OCI-LY1 (cell line): ENCODE measurements around the gene EXOSC7.

Source experiments
- H2AFZ ChIP-seq: fragments of 200-600 bp; sonication (generic), shearing (Covaris generic); 2 replicates; pipeline ENCODE4 v1.6.0; 2014; ENCODE audit warnings: antibody characterized with exemption, mild to moderate bottlenecking, low read length
- H3F3A ChIP-seq: fragments of 200-600 bp; sonication (generic), shearing (Covaris generic); 2 replicates; pipeline ENCODE4 v1.6.0; 2014; ENCODE audit warnings: mild to moderate bottlenecking, antibody characterized with exemption, low read length, moderate library complexity; ENCODE audit not compliant: insufficient read depth
- H3K27ac ChIP-seq: fragments of 200-600 bp; sonication (generic); 2 replicates; pipeline ENCODE4 v1.5.1; 2014; ENCODE audit warnings: low read length, mixed run types, mild to moderate bottlenecking, low read depth; ENCODE audit not compliant: poor library complexity, severe bottlenecking
- H3K27me3 ChIP-seq: fragments of 200-600 bp; sonication (generic); 2 replicates; pipeline ENCODE4 v1.6.0; 2014; ENCODE audit warnings: antibody characterized with exemption, mild to moderate bottlenecking, low read length, moderate library complexity; ENCODE audit not compliant: insufficient read depth
- H3K36me3 ChIP-seq: fragments of 200-600 bp; sonication (generic); 2 replicates; pipeline ENCODE4 v1.6.1; 2014; ENCODE audit warnings: mild to moderate bottlenecking, antibody characterized with exemption, low read length, moderate library complexity, mixed read lengths; ENCODE audit not compliant: insufficient read depth
- H3K4me1 ChIP-seq: fragments of 200-600 bp; sonication (generic); 2 replicates; pipeline ENCODE4 v1.5.1; 2014; ENCODE audit warnings: mild to moderate bottlenecking, low read length, moderate library complexity; ENCODE audit not compliant: insufficient read depth, severe bottlenecking
- H3K4me2 ChIP-seq: fragments of 200-600 bp; sonication (generic), shearing (Covaris generic); 2 replicates; pipeline ENCODE4 v1.6.1; 2014; ENCODE audit warnings: low read length
- H3K4me3 ChIP-seq: fragments of 200-600 bp; sonication (generic); 2 replicates; pipeline ENCODE4 v1.5.1; 2014; ENCODE audit warnings: low read length, low read depth, mild to moderate bottlenecking, mixed read lengths; ENCODE audit not compliant: poor library complexity, severe bottlenecking
- H3K79me2 ChIP-seq: fragments of 200-600 bp; shearing (Covaris generic); 2 replicates; pipeline ENCODE4 v1.6.1; 2016; ENCODE audit warnings: mixed run types, low read length, mixed read lengths; ENCODE audit not compliant: insufficient read depth
- H3K9ac ChIP-seq: fragments of 200-600 bp; sonication (generic), shearing (Covaris generic); 2 replicates; pipeline ENCODE4 v1.6.1; 2014; ENCODE audit warnings: mild to moderate bottlenecking, low read length, mixed read lengths
- H3K9me2 ChIP-seq: fragments of 200-600 bp; sonication (generic), shearing (Covaris generic); 2 replicates; pipeline ENCODE4 v1.6.1; 2014; ENCODE audit warnings: low read depth, mild to moderate bottlenecking, low read length, mixed read lengths
- H3K9me3 ChIP-seq: fragments of 200-600 bp; shearing (Covaris generic); 2 replicates; pipeline ENCODE4 v1.6.1; 2014; ENCODE audit warnings: low read length, mixed read lengths
- H4K20me1 ChIP-seq: fragments of 200-600 bp; sonication (generic), shearing (Covaris generic); 2 replicates; pipeline ENCODE4 v1.6.0; 2016; ENCODE audit warnings: mild to moderate bottlenecking, low read length; ENCODE audit not compliant: insufficient read depth
- CTCF ChIP-seq: fragments of 200-600 bp; sonication (generic), shearing (Covaris generic); IDR thresholded peaks from 2 replicates; pipeline ENCODE4 v1.5.1; 2017; ENCODE audit warnings: mild to moderate bottlenecking, antibody characterized with exemption, low read length, moderate library complexity, mixed read lengths
- EZH2 ChIP-seq: fragments of 200-600 bp; sonication (generic), shearing (Covaris generic); IDR thresholded peaks from 2 replicates; pipeline ENCODE4 v1.8.0; 2017; ENCODE audit warnings: borderline replicate concordance, mixed run types, mild to moderate bottlenecking, antibody characterized with exemption, low read length, moderate library complexity, mixed read lengths

EXOSC7 gene

GRCh38 chr3:44996556-44996969 lies 20.5 kb downstream of the EXOSC7 start:
- no peaks in the 10 kb centered on the region for H3K4me1 ChIP-seq
- H3K9ac ChIP-seq: no peak overlapping the region
- H3K27me3 ChIP-seq: no peaks in the 10 kb centered on the region
- H2AFZ ChIP-seq: no peak overlapping the region
- no peaks in the 10 kb centered on the region for H3K79me2 ChIP-seq
- no peaks in the 10 kb centered on the region for H4K20me1 ChIP-seq
- H3K9me3 ChIP-seq: no peaks in the 10 kb centered on the region
- no peak overlapping the region for H3K4me3 ChIP-seq
- no peaks in the 10 kb centered on the region for H3F3A ChIP-seq
- no peak for TF ChIP-seq CTCF
- TF ChIP-seq EZH2: no peak
- H3K9me2 ChIP-seq: no peaks in the 10 kb centered on the region
- H3K36me3 ChIP-seq: peaks cover 93% of the 10 kb centered on the region
- H3K27ac ChIP-seq: no peak overlapping the region
- H3K4me2 ChIP-seq: no peak overlapping the region

- H3K9me2 ChIP-seq: no peaks in the 10 kb centered on the region
- TF ChIP-seq EZH2: no peak
- no peak for TF ChIP-seq CTCF
- no peaks in the 10 kb centered on the region for H3K27me3 ChIP-seq
- H3K79me2 ChIP-seq: no peaks in the 10 kb centered on the region
- peaks cover 92% of the 10 kb centered on the region for H3K36me3 ChIP-seq
- H2AFZ ChIP-seq: no peak overlapping the region
- H3K27ac ChIP-seq: no peak overlapping the region
- H3K4me2 ChIP-seq: no peak overlapping the region
- 0 out of 2 replicates have a peak, but pooled peaks cover 2% of the 10 kb centered on the region for H3F3A ChIP-seq
- H4K20me1 ChIP-seq: no peaks in the 10 kb centered on the region
- peaks cover 2% of the 10 kb centered on the region; the same call in 1 of the 2 replicates for H3K9me3 ChIP-seq
- no peaks in the 10 kb centered on the region for H3K4me1 ChIP-seq
- H3K4me3 ChIP-seq: no peak overlapping the region
- H3K9ac ChIP-seq: no peak overlapping the region
Measured at GRCh38 chr3:44999782-45000181, 23.7 kb downstream of the EXOSC7 start.

GRCh38 chr3:45000823-45001222 lies 24.8 kb downstream of the EXOSC7 start:
- Histone ChIP-seq H3K9me3 (peaks cover 2% of the 10 kb centered on the region; the same call in 1 of the 2 replicates), H3K27me3 (no peaks in the 10 kb centered on the region), H3K4me1 (no peaks in the 10 kb centered on the region), H3K4me3 (no peak overlapping the region), H3K9ac (no peak overlapping the region), H3F3A (0 out of 2 replicates have a peak, but pooled peaks cover 3% of the 10 kb centered on the region), H3K4me2 (no peak overlapping the region), H2AFZ (no peak overlapping the region), H3K27ac (no peak overlapping the region), H3K79me2 (no peaks in the 10 kb centered on the region), H3K36me3 (peaks cover 96% of the 10 kb centered on the region), H3K9me2 (no peaks in the 10 kb centered on the region), H4K20me1 (no peaks in the 10 kb centered on the region)
- no peak for TF ChIP-seq CTCF
- TF ChIP-seq EZH2: no peak
